ENCODE measurements around the gene XYLT1. TPM values are rescaled to one million over a fixed set of nuclear protein-coding genes. Genes with fewer than 3 reads are reported as not detected.

The XYLT1 gene
- total RNA-seq, 1 experiment from 2014 or later: 14.5 TPM

DNA sequence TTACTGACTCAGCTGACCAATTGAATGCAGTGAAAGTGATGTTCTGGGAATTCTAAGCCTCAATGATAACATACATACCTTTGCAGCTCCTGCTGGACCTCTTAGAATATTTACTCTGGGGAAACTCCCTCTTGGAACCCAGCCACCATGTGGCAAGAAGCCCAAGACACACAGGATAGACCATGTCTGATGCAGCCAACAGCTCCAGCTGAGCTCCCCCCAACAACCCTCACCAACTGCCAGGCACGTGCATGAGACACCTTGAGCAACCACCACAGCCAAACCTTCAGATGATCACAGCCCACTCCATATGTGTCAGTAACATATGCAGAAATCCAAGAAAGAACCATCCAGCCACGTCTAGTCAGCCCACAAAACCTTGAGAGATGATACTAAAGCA, 53.0 kb downstream of the XYLT1 start:
- no peak overlapping the region for H3K27ac Mint-ChIP-seq
- peaks cover 43 to 44% of the 10 kb centered on the region in 2 experiments for H3K4me1 Mint-ChIP-seq
- Histone ChIP-seq H3K4me2 (ENCODE audit: insufficient read depth, insufficient read length, low read length) (no peak overlapping the region), H2AFZ (ENCODE audit: low read length) (no peak overlapping the region), H3K4me1 (ENCODE audit: insufficient read depth, low read length) (no peaks in the 10 kb centered on the region; the same call in 1 of the 2 replicates), H4K5ac (ENCODE audit: insufficient read length, low read depth, low read length) (no peak overlapping the region), H3K18ac (ENCODE audit: insufficient read length, low read depth, low read length) (no peak overlapping the region), H3K9me3 (ENCODE audit: control insufficient read depth, low read depth, low read length) (no peaks in the 10 kb centered on the region), H4K8ac (replicated peaks; ENCODE audit: insufficient read length, low read depth, low read length) (no peak overlapping the region), H2BK120ac (ENCODE audit: low read depth, low read length, poor library complexity, severe bottlenecking) (no peak overlapping the region), H3K27ac (ENCODE audit: insufficient read length, low read depth, low read length) (no peak overlapping the region), H2BK12ac (ENCODE audit: insufficient read length, low read depth, low read length) (no peak overlapping the region), H3K9ac (ENCODE audit: extremely low read depth, insufficient read length, low read length) (no peak overlapping the region), H3K23ac (ENCODE audit: insufficient read length, low read depth, low read length) (no peak overlapping the region), H2BK5ac (ENCODE audit: insufficient read length, low read length) (no peak overlapping the region), H3K4ac (ENCODE audit: low read depth, low read length) (no peak overlapping the region), H2BK20ac (ENCODE audit: low read depth, low read length, poor library complexity, severe bottlenecking) (no peak overlapping the region), H3K79me1 (ENCODE audit: insufficient read depth, low read depth, low read length, poor library complexity, severe bottlenecking) (no peaks in the 10 kb centered on the region), H2AK5ac (ENCODE audit: insufficient read length, low read length) (no peak overlapping the region), H3K27me3 (ENCODE audit: insufficient read depth, low read length) (no peaks in the 10 kb centered on the region), H3K79me2 (ENCODE audit: insufficient read depth, low read length) (peaks cover 1% of the 10 kb centered on the region; the same call in 1 of the 2 replicates), H4K91ac (ENCODE audit: insufficient read length, low read depth, low read length) (no peak overlapping the region), H3K14ac (ENCODE audit: insufficient read depth, low read length) (no peak overlapping the region), H3T11ph (ENCODE audit: low read length) (no peak overlapping the region), H2BK15ac (ENCODE audit: low read depth, low read length) (no peak overlapping the region), H3K56ac (ENCODE audit: insufficient read length, low read depth, low read length) (no peak overlapping the region), H3K23me2 (ENCODE audit: insufficient read length, low read depth, low read length, poor library complexity, severe bottlenecking) (no peaks in the 10 kb centered on the region), H4K20me1 (ENCODE audit: control insufficient read depth, insufficient read depth, insufficient read length) (no peaks in the 10 kb centered on the region)
- peaks cover 3% of the 10 kb centered on the region in 2 experiments; a peak in 2 of 5 replicates for H3K9me3 Mint-ChIP-seq
- peaks cover 5 to 9% (median 6%) of the 10 kb centered on the region in 3 experiments; a peak in 5 of 7 replicates for H3K36me3 Mint-ChIP-seq (ENCODE audit: insufficient read depth in 1 of 3, low read depth in 3 of 3)
- TF ChIP-seq CTCF (conservative IDR thresholded peaks at IDR 0.05): no peak
- H3K4me3 Mint-ChIP-seq: no peak overlapping the region
- WGBS (ENCODE audit: extremely low coverage, insufficient read length, low lambda C conversion rate): no CpG with 5 or more reads among the region's 2 CpGs
- no peaks in the 10 kb centered on the region; the same call in 1 of the 2 replicates for H3K27me3 Mint-ChIP-seq (ENCODE audit: low read depth)
- DNase-seq: no peak

Measured in H9 (cell line).